OCI-LY7 (cell line): Measurements from ENCODE around the gene PTPRT.

ENCODE experiments used
- CTCF ChIP-seq: fragments of 200-600 bp; sonication (generic); conservative IDR thresholded peaks from 2 replicates; pipeline ENCODE4 v1.5.1; 2014; ENCODE audit warnings: mild to moderate bottlenecking, antibody characterized with exemption, low read length, moderate library complexity, mixed read lengths
- EZH2phosphoT487 ChIP-seq: fragments of 200-600 bp; sonication (generic); IDR thresholded peaks from 2 replicates; pipeline ENCODE4 v1.6.1; 2018; ENCODE audit warnings: low read depth, borderline replicate concordance, mild to moderate bottlenecking, mixed run types, antibody characterized with exemption, low read length, moderate library complexity, mixed read lengths

GRCh38 chr20:42706759-42707158 lies 482.9 kb downstream of the PTPRT start:
- TF ChIP-seq CTCF (no peak), EZH2phosphoT487 (no peak)
